Stomach (tissue), 9 donors: ENCODE measurements around the gene PTPRM. TPM values are rescaled to one million over a fixed set of nuclear protein-coding genes. Genes with fewer than 3 reads are reported as not detected.

Source experiments
- DNase-seq, 2 donors: peaks; one replicate each; pipeline versions ENCODE4 v3.0.0 to v3.0.0-alpha.2; 2013 to 2019
- H3K27ac ChIP-seq, 5 donors: fragments of 200-600 bp in 4 of 5; sonication (generic) in 4 of 5; one replicate each; pipeline ENCODE4 v1.5.1; 2013 to 2019; ENCODE audit warnings: mild to moderate bottlenecking in 1 of 5, moderate library complexity in 1 of 5
- H3K27me3 ChIP-seq, 3 donors: fragments of 200-600 bp; sonication (generic); one replicate each; pipeline ENCODE4 v1.5.1; 2017 to 2019; ENCODE audit warnings: mixed run types in 1 of 3
- H3K36me3 ChIP-seq, 4 donors: fragments of 200-600 bp; sonication (generic); 1 replicate in 3 of 4; 2 replicates in 1 of 4; pipeline ENCODE4 v1.5.1; 2016 to 2019
- H3K4me1 ChIP-seq, 4 donors: fragments of 200-600 bp; sonication (generic); one replicate each; pipeline ENCODE4 v1.5.1; 2016 to 2019
- H3K4me3 ChIP-seq, 4 donors: fragments of 200-600 bp; sonication (generic) in 3 of 4; one replicate each; pipeline ENCODE4 v1.5.1; 2016 to 2019; ENCODE audit warnings: mild to moderate bottlenecking in 1 of 4
- H3K9me3 ChIP-seq, 4 donors: fragments of 200-600 bp; sonication (generic); one replicate each; pipeline ENCODE4 v1.5.1; 2016 to 2019
- CTCF ChIP-seq, 7 experiments: fragments of 450-650 bp in 4 of 7; fragments of 200-600 bp in 3 of 7; sonication (generic) in 3 of 7; IDR thresholded peaks; one replicate each; pipeline ENCODE4 v1.5.1; 2016 to 2019; ENCODE audit warnings: antibody characterized with exemption in 7 of 7, control low read depth in 2 of 7, mild to moderate bottlenecking in 1 of 7
- EP300 ChIP-seq: sonication (generic); formaldehyde crosslinking; IDR thresholded peaks from one replicate; pipeline ENCODE4 v1.6.1; 2017; ENCODE audit warnings: antibody characterized with exemption
- POLR2A ChIP-seq, 4 donors: fragments of 450-650 bp; IDR thresholded peaks; one replicate each; pipeline ENCODE4 v1.6.1; 2016; ENCODE audit warnings: antibody characterized with exemption in 4 of 4, control low read depth in 2 of 4, mild to moderate bottlenecking in 1 of 4, moderate library complexity in 1 of 4
- POLR2AphosphoS5 ChIP-seq, 3 donors: sonication (generic); formaldehyde crosslinking; IDR thresholded peaks; one replicate each; pipeline ENCODE4 v1.6.1; 2016; ENCODE audit warnings: antibody characterized with exemption in 3 of 3
- WGBS, 5 donors: extraction: QIAGEN DNeasy Blood & Tissue Kit in 3 of 5; methylation state at CpG; one replicate each; pipeline versions ENCODE4 v1.1.5 to v1.1.7; 2013 to 2018; 5-methylcytosine and 5-hydroxymethylcytosine counted together
- intact Hi-C: fragments of 100-400 bp; cut with DNase I; formaldehyde crosslinking; loops from one replicate; pipeline ENCODE4 v1.15.1; 2023; ENCODE audit warnings: low total_unique reads
- polyA plus RNA-seq, 3 donors: library from polyadenylated mRNA; stranded (reverse); fragments of 200-250 nt; gene quantifications; one replicate each; pipeline ENCODE4 v1.2.3, GENCODE V29; 2013
- total RNA-seq, 5 donors: library from RNA; depleted of rRNA; stranded (reverse); fragments of >200 nt; gene quantifications; one replicate each; pipeline versions ENCODE4 v1.1.0 to v1.2.3, GENCODE V29; 2014 to 2016
- donor health status: healthy with polysubstance abuse.
- donor health status: Bipolar disorder and iron deficiency.
- donor health status: healthy.

The PTPRM gene
- total and polyA plus RNA-seq, 8 donors, result 7.5 to 246 (median 58.2) TPM

DNA sequence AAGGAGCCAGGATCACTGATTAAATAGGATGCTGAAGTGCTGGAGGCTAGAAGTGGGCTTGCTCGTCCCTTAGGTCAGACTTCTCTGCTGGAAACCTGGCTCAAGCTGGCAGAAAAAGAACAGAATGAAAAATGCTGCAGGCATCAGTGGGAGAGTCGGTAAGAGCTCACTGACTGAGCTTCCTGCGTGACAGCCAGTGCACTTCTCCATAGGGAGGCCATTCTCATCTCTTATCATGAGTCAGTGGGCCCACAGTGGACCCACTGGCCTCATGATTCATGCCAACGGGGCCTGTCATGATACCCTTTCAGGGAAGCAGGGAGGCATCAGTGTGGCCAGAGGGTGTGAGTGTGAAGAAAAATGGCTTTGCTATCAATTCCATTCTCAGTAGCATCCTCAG lies 498.2 kb downstream of the PTPRM start:
- Histone ChIP-seq H3K27ac (no peak overlapping the region), H3K36me3 (peaks cover 0 to 4% (median 2%) of the 10 kb centered on the region in 4 donors), H3K27me3 (no peaks in the 10 kb centered on the region), H3K9me3 (no peaks in the 10 kb centered on the region), H3K4me1 (no peaks in the 10 kb centered on the region), H3K4me3 (no peak overlapping the region)
- no peak for DNase-seq
- intact Hi-C loops, result no loop called here
- 87 to 95% (median 88%) methylated on average over 4 of the region's 4 CpGs for WGBS, 5 donors
- no peak for TF ChIP-seq EP300
- no peak for TF ChIP-seq POLR2AphosphoS5 (IDR thresholded peaks at IDR 0.05)
- TF ChIP-seq POLR2A (IDR thresholded peaks at IDR 0.05), result no peak
- no peak for TF ChIP-seq CTCF (IDR thresholded peaks at IDR 0.05)

GRCh38 chr18:8065773-8066172 lies 498.7 kb downstream of the PTPRM start:
- 95 to 100% (median 100%) methylated on average over 1 of the region's 1 CpG for WGBS, 5 donors
- Histone ChIP-seq H3K36me3 (peaks cover 0 to 4% (median 2%) of the 10 kb centered on the region in 4 donors), H3K4me3 (no peak overlapping the region), H3K27me3 (no peaks in the 10 kb centered on the region), H3K27ac (no peak overlapping the region), H3K4me1 (no peaks in the 10 kb centered on the region), H3K9me3 (no peaks in the 10 kb centered on the region)
- intact Hi-C loops, result no loop called here
- no peak for TF ChIP-seq CTCF (IDR thresholded peaks at IDR 0.05)
- no peak for TF ChIP-seq POLR2AphosphoS5 (IDR thresholded peaks at IDR 0.05)
- no peak for TF ChIP-seq POLR2A (IDR thresholded peaks at IDR 0.05)
- no peak for TF ChIP-seq EP300
- no peak for DNase-seq

DNA sequence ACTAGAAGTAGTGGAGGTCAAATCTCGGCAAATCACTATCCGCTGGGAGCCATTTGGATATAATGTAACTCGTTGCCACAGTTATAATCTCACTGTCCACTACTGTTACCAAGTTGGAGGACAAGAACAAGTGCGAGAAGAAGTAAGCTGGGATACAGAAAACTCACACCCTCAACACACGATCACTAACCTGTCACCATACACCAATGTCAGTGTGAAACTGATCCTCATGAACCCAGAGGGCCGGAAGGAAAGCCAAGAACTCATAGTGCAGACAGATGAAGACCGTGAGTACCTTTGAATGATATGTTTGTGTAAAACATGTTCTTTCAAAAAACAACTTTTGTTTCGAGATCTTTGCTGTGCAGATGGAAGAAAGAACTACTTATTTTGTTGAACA lies 502.6 kb downstream of the PTPRM start:
- TF ChIP-seq POLR2A (IDR thresholded peaks at IDR 0.05) (no peak), EP300 (no peak), POLR2AphosphoS5 (IDR thresholded peaks at IDR 0.05) (no peak), CTCF (IDR thresholded peaks at IDR 0.05) (no peak)
- Histone ChIP-seq H3K27ac (no peak overlapping the region), H3K4me3 (no peak overlapping the region), H3K9me3 (no peaks in the 10 kb centered on the region), H3K4me1 (no peaks in the 10 kb centered on the region), H3K36me3 (peaks cover 0 to 4% (median 2%) of the 10 kb centered on the region in 4 donors), H3K27me3 (no peaks in the 10 kb centered on the region)
- intact Hi-C loops, result no loop called here
- DNase-seq, result no peak
- WGBS, 5 donors, result 90 to 94% (median 93%) methylated on average over 8 of the region's 8 CpGs

- Histone ChIP-seq H3K27me3 (no peaks in the 10 kb centered on the region), H3K9me3 (no peaks in the 10 kb centered on the region), H3K4me1 (no peaks in the 10 kb centered on the region), H3K36me3 (peaks cover 0 to 4% (median 2%) of the 10 kb centered on the region in 4 donors), H3K27ac (no peak overlapping the region), H3K4me3 (no peak overlapping the region)
- TF ChIP-seq CTCF (IDR thresholded peaks at IDR 0.05) (no peak), POLR2AphosphoS5 (IDR thresholded peaks at IDR 0.05) (no peak), POLR2A (IDR thresholded peaks at IDR 0.05) (no peak), EP300 (no peak)
- no peak for DNase-seq
- WGBS, 5 donors, result 83 to 92% (median 91%) methylated on average over 3 of the region's 3 CpGs
- intact Hi-C loops, result no loop called here
Observed at GRCh38 chr18:8073167-8073566, 506.1 kb downstream of the PTPRM start.
